SKM-1 (cell line): Measurements from ENCODE around the gene ADAMTSL3.
"Not testable (repeated sequence)": the region's sequence is repeated elsewhere in the genome, so short reads cannot be mapped to it uniquely, and the experiment has no call there.

Experiments
- DNase-seq: peaks from one replicate; lab custom pipeline; 2025; ENCODE audit not compliant: unreplicated experiment; lab: John Stamatoyannopoulos, UW

ADAMTSL3 gene

DNA sequence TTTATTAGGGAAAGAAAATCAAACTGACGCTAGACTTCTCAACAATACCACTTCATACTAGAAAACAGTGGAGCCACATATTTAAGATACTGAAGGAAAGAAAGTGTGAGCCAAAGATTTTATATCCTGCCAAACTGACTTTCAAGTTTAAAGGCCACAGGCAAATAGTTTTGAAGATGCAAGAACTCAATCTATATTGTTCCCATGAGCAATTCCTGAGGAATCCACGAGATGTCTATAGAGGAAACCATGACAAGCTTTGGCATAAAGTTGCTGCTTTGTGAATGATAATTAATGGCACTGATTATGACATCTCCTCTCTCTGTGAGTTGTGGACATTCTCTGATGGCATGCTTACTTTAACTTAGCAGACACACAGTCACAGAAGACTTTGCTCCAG lies 305.6 kb downstream of the ADAMTSL3 start:
- no peak for DNase-seq

DNA sequence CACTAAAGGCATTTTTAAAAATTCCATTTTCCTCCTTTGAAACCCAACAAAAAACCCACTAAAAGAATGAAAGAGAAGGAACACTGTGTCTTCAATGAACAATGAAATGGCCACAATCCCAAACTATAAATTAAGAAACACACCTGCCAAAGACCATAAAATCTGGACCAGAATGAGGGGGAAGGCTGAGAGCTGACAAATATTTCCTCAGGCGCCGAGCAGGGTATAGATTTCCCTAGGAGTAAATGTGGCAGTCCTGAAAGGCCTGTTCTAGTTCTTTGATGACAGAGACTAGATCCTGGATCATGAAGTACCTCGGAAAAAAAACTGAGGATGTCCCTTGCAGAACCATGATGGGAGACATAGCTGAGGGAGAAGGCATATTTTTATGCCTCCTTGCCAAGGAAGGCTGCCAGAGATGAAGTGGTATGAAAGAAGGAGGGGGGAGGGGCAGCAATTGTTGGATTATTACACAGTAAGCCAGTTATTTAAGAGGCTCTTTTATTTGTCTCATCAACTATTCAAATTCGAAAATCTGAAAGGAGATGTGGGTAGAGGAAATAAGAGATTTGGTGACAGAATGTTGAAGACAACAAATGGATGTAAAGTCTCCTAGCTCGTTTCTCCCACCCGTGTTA lies 306.4 kb downstream of the ADAMTSL3 start:
- DNase-seq = no peak

DNA sequence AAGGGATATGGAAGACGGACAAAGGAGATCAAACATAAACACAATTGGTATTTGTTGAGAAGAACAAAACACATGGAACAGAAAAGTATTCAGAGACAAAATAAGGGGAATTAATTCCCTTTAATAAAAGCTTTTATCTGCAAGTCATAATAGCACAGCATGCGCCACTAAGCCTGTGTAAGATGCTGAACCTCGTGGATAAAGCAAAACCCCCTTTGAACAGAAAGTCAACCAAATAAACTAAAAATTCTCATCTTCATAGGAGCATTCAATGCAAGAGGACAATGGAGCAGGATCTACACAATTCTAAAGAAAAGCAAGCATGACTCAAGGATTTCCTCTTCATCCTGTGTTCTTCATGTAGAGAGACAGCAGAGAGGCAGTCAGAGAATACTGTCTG lies 307.4 kb downstream of the ADAMTSL3 start:
- no peak for DNase-seq

DNA sequence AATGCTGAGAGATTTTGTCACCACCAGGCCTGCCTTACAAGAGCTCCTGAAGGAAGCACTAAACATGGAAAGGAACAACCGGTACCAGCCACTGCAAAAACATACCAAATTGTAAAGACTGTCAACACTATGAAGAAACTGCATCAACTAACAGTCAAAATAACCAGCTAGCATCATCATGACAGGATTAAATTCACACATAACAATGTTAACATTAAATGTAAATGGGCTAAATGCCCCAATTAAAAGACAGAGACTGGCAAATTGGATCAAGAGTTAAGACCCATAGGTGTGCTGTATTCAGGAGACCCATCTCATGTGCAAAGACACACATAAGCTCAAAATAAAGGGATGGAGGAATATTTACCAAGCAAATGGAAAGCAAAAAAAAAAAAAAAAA lies 311.0 kb downstream of the ADAMTSL3 start:
- not testable (repeated sequence) for DNase-seq

DNA sequence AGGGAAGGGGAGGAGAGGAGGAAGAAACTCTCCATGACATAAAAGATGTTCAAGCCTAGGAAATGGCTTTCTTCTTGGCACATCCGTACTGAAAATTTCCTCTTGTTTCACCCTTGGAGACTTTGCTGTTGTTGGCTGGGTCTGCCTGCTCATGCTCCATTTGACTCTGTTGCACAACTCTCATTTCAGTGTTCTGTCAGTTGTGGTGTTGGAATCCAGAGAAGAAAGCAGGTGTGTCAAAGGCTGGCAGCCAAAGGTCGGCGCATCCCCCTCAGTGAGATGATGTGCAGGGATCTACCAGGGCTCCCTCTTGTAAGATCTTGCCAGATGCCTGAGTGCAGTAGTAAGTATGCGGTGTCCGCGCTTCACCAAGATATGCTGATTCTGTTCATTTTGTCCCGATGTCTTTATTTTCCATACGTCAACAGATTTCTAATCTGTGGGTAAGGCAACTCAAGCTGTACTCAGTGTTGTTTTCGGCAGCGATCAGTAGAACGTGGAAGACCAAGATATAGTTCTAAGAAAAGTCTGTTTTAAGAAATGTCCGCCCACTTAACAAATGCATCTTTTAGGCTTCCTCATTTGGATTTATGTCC lies 316.5 kb downstream of the ADAMTSL3 start:
- DNase-seq = no peak

DNA sequence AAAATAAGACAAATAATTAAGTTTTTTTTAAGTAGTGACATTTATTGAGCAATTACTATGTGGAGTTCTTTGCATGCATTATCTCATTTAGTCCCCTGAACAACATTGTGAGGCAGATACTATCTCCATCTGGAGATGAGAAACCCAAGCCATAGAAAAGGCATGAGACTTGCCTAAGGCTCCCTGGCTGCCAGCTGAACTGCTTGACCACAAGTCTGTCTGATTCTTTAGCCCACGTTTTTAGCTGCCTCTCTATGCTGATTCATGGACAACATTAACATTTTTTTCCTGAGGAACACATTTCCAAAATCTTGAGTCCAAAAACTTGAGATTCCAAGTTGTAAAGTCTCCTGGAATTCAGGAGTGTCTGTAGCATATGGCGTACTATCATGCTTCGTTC lies 318.1 kb downstream of the ADAMTSL3 start:
- no peak for DNase-seq

DNA sequence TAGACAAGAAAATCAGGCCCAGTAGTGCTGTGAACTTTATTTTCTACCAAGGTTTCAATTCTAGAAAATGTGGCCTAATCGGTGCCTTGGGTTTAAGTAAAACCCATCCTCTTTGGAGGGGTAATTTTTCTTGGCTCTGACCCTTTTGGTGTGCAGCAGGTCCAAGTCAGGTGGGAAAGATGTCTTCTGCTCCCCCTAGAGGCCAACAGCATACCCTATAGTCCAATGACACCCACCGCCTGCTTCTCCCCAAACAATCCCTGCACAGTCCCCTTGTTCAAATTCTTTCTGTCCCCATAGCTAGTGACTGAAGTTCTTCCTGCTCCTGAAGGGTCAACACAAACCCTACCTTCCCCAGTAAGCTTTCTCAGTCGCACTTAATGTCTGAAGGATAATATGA lies 319.9 kb downstream of the ADAMTSL3 start:
- no peak for DNase-seq

DNA sequence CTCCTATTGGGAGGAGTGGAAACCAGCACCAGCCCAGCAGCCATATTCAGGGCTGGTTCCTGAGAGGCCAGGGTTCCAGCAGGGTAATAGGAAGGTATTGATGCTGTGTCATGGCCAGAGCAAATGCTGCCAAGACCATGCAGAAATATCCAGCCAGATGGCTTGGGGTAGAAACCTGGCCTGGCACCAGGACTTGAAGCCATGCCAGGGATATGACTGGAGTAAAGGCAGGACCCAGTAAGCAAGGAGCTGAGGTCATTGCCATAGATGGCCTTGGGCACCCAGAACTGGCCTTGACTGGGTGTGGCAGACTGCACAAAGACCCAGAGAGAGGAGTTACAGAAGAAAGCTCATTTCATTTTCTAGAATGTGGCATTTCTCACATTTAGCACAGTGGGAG lies 324.1 kb downstream of the ADAMTSL3 start:
- DNase-seq = no peak

DNA sequence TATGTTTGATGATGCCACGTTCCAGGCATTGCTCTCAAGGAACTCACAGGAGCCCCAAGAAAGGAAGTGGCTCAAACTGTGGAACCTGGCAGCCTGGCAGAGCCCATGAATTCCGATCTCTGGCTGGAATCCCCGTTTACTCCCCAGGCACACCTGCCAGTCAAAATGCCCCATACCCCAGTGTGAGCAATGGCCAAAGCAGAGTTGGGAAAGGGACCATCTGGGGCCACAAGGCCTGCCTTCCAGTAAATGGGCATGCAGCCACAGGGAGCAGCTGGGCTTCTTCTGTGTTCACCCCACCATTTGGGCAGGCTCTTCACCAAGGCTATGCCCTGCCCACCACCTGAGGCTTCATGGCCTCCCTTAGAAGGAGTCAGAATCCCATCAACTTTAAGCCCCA lies 324.7 kb downstream of the ADAMTSL3 start:
- DNase-seq = no peak

DNA sequence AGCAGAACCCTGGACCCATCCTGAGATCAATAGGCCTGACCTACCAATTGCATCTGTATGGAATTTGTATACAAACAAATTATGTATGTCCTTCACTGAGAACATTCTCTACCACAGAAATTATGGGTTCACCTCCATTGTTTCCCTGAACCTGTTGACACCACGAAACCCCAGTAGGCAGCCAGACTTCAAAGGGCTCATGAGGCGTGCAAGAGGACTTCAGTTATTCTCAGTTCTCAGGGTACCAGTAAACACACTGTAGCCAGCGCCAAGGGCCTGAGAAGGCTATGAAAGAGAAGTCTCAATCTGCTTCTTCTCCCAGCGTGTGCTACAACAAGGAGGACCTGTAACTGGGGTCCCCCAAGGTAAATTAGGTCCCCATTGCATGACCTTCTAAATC lies 326.7 kb downstream of the ADAMTSL3 start:
- DNase-seq = no peak

DNA sequence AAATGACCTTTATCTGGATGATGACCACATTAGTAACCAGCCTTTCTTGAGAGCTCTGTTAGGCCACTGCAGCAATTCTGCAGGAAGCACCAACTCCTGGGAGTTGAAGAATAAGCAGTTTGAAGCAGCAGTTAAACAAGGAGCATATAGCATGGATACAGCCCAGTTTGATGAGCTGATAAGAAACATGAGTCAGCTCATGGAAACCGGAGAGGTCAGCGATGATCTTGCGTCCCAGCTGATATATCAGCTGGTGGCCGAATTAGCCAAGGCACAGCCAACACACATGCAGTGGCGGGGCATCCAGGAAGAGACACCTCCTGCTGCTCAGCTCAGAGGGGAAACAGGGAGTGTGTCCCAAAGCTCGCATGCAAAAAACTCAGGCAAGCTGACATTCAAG lies 328.8 kb downstream of the ADAMTSL3 start:
- no peak for DNase-seq

DNA sequence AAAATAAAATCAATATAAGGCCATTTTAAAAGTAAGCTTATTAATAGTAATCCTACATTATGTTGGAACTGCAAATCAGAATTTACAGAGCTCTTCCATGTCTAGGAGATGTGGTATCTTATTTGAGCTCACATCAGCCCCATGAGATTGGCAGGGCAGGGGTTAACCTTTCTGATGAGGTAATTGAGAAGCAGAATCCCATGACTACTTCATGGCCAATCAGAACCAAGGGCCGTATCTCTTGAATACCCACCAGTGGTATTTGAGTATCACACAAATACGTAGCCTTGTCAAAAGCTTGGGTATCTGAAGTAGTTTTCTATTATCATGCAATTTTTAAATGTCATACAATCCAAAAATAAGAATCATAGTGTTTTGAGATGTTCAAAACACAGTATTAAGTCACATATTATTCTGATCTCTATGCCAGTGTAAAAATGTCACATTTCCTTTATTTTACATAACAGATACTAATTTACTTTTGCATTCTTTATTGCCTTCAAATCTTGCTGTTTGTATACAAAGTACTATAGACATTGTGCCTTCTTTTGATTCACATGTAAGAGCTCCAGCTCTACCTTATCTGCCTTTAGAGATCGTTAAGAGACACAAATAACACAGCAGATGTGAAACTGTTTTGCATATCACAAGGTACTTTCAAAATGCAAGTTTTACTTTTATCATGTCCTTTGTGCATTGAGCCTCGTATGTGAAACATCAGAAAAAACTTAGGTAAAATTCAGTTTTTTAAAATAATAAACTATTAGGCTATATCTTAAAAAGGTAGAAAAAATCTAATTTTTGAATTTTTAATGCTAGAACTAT lies 329.9 kb downstream of the ADAMTSL3 start:
- no peak for DNase-seq

DNA sequence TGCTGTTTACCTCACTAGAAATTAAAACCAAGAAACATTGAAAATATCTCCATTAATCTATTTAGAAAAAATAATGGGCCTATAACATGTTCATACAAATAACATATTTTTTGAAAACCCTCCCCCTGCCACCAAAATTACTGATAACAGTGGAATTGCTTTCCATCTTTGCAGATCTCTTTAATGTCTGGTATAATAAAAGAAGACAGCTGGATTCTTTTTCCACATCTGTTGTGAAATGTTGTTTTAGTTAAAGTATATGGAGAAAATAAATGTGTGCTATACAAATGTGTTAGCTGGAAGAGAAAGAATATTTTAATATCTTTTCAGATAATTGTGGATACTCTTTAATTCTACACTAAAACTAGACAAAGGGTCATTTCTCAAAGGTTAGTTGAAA lies 330.7 kb downstream of the ADAMTSL3 start:
- DNase-seq = no peak

DNA sequence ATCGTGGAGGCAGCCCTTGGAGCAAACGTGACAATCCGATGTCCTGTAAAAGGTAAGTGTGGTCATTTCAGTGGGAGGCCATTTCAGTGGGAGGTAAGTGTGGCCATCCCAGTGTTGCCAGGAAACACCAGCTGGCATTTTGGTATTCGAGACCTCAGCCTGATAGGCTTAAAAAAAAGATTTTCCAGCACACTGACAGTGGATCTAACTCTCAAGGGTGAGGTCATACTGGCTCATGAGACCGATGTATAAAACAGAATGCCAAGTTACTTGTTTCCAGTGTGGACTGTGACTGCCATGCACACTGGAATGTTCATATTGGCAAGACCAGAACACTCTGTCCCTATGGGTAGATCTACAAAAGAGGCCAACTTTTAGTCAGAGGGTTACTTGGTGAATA lies 337.2 kb downstream of the ADAMTSL3 start:
- no peak for DNase-seq

DNA sequence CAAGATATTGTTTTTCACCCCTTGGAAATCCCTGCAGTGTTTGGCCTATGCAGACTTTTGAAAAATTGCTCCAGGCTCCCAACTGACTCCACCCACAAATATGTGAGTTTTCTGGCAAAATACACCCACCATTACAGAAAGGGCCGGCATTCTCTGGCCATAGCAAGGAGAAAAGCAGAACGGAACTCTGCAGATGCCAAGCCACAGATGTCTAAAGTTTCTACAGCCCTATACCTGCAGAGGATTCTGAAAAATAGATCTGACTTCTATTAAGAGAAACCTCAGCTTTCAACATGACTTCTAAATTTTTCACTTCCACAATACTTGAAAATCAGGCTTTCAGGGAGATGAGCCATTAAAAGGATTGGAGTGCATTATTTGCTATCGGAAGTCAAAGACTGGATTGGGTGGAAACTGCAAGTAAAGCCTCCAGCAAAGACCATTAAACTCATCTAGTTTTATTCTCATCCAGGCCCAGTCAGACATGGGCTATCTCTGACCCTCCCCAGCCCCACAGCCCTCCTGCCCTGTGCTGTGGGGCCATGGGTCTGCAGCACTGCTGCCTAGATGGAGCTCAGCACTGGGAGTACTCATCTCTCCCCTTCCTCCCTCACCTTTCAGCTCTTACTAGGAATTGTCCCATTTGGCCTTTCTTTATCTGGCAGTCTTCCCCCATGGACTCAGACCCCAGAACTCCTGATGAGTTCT lies 338.6 kb downstream of the ADAMTSL3 start:
- no peak for DNase-seq

DNA sequence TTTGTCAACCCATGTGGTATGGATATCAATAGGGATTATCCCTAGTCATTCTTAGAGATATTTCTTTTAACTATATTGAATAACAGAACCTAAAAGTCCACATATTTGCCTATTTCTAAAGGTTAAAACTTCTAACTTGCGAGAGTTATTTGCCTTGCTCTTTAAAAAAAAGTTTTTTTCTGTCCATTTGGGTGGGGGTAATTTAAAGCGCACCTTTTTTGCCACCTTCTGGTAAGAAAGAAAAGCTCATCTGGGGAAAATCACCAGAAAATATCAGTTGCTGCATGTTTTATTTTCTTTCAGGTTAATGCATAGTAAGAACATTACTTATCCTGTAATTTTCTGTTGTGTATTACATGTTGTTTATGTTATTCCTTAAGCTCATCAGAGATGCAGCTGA lies 339.7 kb downstream of the ADAMTSL3 start:
- DNase-seq = no peak

DNA sequence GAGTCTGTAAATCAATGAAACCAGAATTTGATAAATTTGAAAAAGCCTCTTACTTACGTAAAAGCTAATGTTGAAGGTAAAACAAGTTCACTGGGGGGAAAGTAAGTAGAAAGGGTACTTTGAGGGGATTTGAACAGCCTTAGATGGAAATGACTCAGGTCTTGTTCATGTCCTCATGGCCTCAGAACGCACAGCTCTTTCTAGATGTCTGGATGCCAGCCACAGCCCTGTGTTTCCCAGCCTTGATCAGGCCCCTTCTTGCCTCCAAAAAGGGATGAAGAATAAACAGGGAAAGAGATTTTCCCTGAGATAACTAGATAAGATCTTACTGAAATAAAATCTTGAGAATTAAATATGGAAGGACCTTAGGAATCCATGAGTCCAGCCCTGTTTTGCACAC lies 344.6 kb downstream of the ADAMTSL3 start:
- no peak for DNase-seq

DNA sequence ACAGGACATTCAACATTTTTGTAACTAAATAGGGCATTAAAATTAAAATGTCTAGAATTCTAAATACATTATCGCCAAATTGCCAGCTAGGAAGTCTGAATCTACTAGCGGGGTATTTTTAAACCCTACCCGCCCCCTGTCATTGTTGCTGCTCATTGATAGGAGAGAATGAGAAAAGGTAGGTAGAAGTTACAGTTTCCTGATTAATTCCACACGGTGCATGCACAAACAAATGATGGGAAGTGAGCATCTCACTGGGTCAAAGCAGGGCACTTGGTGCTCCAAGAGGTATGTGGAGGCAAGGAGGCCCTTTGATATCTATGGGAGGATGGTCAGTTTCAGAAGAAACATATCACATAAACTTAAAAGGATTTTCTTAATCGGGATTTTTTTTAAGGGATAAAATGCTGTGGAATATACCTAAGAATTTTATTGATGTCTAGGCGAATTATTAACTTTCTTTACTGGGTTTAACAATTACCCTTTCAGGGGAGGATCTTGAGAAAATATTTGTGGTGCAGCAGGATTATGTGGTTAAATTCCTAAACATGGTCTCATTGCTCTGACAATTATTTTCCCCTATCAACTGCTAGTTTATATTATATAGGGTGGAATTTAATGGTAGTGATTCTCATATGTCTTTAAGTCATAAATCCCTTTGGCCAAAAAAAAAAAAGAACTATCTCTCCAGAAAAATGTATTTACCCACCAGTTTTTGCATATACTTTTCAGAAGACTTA lies 345.6 kb downstream of the ADAMTSL3 start:
- DNase-seq = no peak

DNA sequence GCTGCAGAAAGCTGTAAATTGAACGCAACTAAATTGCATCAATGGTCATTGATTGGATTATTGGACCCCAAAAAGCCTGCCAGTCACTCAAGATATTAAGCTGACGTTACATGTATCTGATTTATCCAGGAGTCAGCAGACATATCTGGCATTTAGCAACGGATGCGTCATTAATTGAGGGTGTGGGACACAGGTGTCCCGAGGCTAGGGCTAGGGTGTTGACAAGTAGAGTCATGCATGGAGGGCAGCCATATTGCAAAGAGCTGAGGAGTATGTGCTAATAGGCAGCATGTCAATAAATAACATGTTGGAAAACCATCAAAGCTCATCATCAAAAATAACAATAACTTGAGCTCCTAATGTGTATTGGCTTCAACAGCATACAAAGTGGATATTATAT lies 347.1 kb downstream of the ADAMTSL3 start:
- no peak for DNase-seq

DNA sequence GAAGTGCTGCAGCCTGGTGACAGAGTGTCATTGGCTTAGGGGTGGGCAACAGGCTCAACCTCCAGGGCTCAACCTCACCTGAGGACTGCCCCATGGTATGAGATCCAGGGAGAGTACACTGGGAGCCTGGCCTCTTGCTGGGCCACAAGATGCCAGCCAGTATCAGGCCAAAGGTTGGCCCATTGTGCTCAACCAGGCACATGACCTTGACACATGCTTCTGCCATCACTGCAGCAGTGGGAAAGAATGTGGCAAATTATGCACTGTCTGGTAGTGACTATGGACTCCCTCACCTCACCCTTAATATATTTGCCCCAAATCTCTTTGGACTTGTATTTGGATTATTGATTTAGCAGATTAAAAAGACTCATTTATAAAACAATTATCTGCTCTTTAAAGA lies 347.7 kb downstream of the ADAMTSL3 start:
- no peak for DNase-seq
